ENCODE measurements around the gene RABGGTA. TPM values are rescaled to one million over a fixed set of nuclear protein-coding genes. Genes with fewer than 3 reads are reported as not detected.

RABGGTA gene
- total and polyA plus RNA-seq, 2 experiments from 2014 or later = 17.6 to 20.7 TPM

- Histone ChIP-seq H3F3A (replicated peaks; ENCODE audit: low read depth) (peaks cover 5% of the 10 kb centered on the region; the same call in 1 of the 2 replicates), H3K9me2 (ENCODE audit: insufficient read depth) (no peaks in the 10 kb centered on the region), H2AFZ (no peak overlapping the region), H3K4me1 (ENCODE audit: insufficient read depth) (peaks cover 7% of the 10 kb centered on the region), H4K20me1 (replicated peaks; ENCODE audit: insufficient read depth) (no peaks in the 10 kb centered on the region), H3K27me3 (ENCODE audit: insufficient read depth) (peaks cover 3% of the 10 kb centered on the region; the same call in 1 of the 2 replicates), H3K36me3 (ENCODE audit: insufficient read depth) (no peaks in the 10 kb centered on the region), H3K27ac (ENCODE audit: low read depth) (no peak overlapping the region), H3K79me2 (replicated peaks; ENCODE audit: insufficient read depth) (no peaks in the 10 kb centered on the region), H3K4me2 (no peak overlapping the region), H3K4me3 (no peak overlapping the region)
- no peak overlapping the region for H3K4me3 Mint-ChIP-seq
- no peak overlapping the region for H3K27ac Mint-ChIP-seq
- peaks cover 3% of the 10 kb centered on the region; the same call in 1 of the 3 replicates for H3K36me3 Mint-ChIP-seq (ENCODE audit: low read depth)
- ATAC-seq = no peak
- peaks cover 19% of the 10 kb centered on the region for H3K27me3 Mint-ChIP-seq (ENCODE audit: insufficient read depth, low read depth, poor library complexity)
- H3K9me3 Mint-ChIP-seq = no peaks in the 10 kb centered on the region
- TF ChIP-seq NANOG (IDR thresholded peaks at IDR 0.05; ENCODE audit: borderline replicate concordance) = no peak
- no peak for TF ChIP-seq ETS1 (IDR thresholded peaks at IDR 0.05)
- no peak for DNase-seq (ENCODE audit: low spot score)
- peaks cover 6% of the 10 kb centered on the region for H3K4me1 Mint-ChIP-seq
These were observed 24.0 kb downstream of the RABGGTA start for GRCh38 chr14:24247422-24247821.

GRCh38 chr14:24246765-24247212 lies 24.6 kb downstream of the RABGGTA start:
- no peak overlapping the region for H3K4me2 ChIP-seq
- Mint-ChIP-seq H3K27ac (no peak overlapping the region), H3K36me3 (ENCODE audit: low read depth) (peaks cover 3% of the 10 kb centered on the region; the same call in 1 of the 3 replicates), H3K27me3 (ENCODE audit: insufficient read depth, low read depth, poor library complexity) (peaks cover 22% of the 10 kb centered on the region), H3K9me3 (no peaks in the 10 kb centered on the region), H3K4me1 (peaks cover 6% of the 10 kb centered on the region), H3K4me3 (no peak overlapping the region)
- no peak overlapping the region for H3K4me3 ChIP-seq
- no peaks in the 10 kb centered on the region for H3K79me2 ChIP-seq (replicated peaks; ENCODE audit: insufficient read depth)
- H4K20me1 ChIP-seq (replicated peaks; ENCODE audit: insufficient read depth) = no peaks in the 10 kb centered on the region
- H3K4me1 ChIP-seq (ENCODE audit: insufficient read depth) = peaks cover 7% of the 10 kb centered on the region
- peaks cover 3% of the 10 kb centered on the region; the same call in 1 of the 2 replicates for H3K27me3 ChIP-seq (ENCODE audit: insufficient read depth)
- H3K36me3 ChIP-seq (ENCODE audit: insufficient read depth) = no peaks in the 10 kb centered on the region
- no peaks in the 10 kb centered on the region for H3K9me2 ChIP-seq (ENCODE audit: insufficient read depth)
- H2AFZ ChIP-seq = no peak overlapping the region
- ATAC-seq = no peak
- no peak for DNase-seq (ENCODE audit: low spot score)
- peaks cover 8% of the 10 kb centered on the region for H3F3A ChIP-seq (replicated peaks; ENCODE audit: low read depth)
- H3K27ac ChIP-seq (ENCODE audit: low read depth) = no peak overlapping the region
- TF ChIP-seq EZH2phosphoT487 (IDR thresholded peaks at IDR 0.05; ENCODE audit: unreplicated experiment) = no peak
- TF ChIP-seq ZNF331 (CRISPR knock-in tag; IDR thresholded peaks at IDR 0.05; ENCODE audit: low read depth) = no peak
- no peak for TF ChIP-seq ZNF462 (CRISPR knock-in tag; IDR thresholded peaks at IDR 0.05)
- no peak for TF ChIP-seq ZNF114 (CRISPR knock-in tag; IDR thresholded peaks at IDR 0.05)
- no peak for TF ChIP-seq NANOG (IDR thresholded peaks at IDR 0.05; ENCODE audit: borderline replicate concordance)
- TF ChIP-seq ETS1 (IDR thresholded peaks at IDR 0.05) = no peak
- TF ChIP-seq EZH2 (IDR thresholded peaks at IDR 0.05; ENCODE audit: low read depth, unreplicated experiment) = no peak
- TF ChIP-seq, protein P1, sequence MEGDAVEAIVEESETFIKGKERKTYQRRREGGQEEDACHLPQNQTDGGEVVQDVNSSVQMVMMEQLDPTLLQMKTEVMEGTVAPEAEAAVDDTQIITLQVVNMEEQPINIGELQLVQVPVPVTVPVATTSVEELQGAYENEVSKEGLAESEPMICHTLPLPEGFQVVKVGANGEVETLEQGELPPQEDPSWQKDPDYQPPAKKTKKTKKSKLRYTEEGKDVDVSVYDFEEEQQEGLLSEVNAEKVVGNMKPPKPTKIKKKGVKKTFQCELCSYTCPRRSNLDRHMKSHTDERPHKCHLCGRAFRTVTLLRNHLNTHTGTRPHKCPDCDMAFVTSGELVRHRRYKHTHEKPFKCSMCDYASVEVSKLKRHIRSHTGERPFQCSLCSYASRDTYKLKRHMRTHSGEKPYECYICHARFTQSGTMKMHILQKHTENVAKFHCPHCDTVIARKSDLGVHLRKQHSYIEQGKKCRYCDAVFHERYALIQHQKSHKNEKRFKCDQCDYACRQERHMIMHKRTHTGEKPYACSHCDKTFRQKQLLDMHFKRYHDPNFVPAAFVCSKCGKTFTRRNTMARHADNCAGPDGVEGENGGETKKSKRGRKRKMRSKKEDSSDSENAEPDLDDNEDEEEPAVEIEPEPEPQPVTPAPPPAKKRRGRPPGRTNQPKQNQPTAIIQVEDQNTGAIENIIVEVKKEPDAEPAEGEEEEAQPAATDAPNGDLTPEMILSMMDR (conservative IDR thresholded peaks at IDR 0.05; ENCODE audit: low read depth in 2 of 2) = no peak
- TF ChIP-seq JUNB (IDR thresholded peaks at IDR 0.05; ENCODE audit: unreplicated experiment) = no peak
- no peak for TF ChIP-seq POLR2AphosphoS5 (IDR thresholded peaks at IDR 0.05; ENCODE audit: low read depth)
- no peak for TF ChIP-seq CREB1 (CRISPR knock-in tag; IDR thresholded peaks at IDR 0.05; ENCODE audit: low read depth)
- TF ChIP-seq STAT1 (IDR thresholded peaks at IDR 0.05; ENCODE audit: unreplicated experiment) = no peak

Data from GM23338 (cell line).